Measurements from ENCODE around the gene PRRC2A. TPM values are rescaled to one million over a fixed set of nuclear protein-coding genes. Genes with fewer than 3 reads are reported as not detected.
A peak's percentile ranks its signal among the peaks of the same experiment; 100 is the strongest.

Gene PRRC2A
- total RNA-seq: 74.6 TPM

- Histone ChIP-seq H3K36me3 (peaks cover 0 to 26% of the 10 kb centered on the region in 2 donors), H3K4me1 (peaks cover 18% of the 10 kb centered on the region), H3K27ac (peak within 1 kb of the TSS; percentile 95), H3K4me3 (peak within 1 kb of the TSS; percentile 55 to 59), H3K9me3 (no peaks in the 10 kb centered on the region), H3K27me3 (no peaks in the 10 kb centered on the region)
- peak in 1 of 2 donors; percentile 92 for DNase-seq (ENCODE audit: extremely low spot score in 2 of 2)
- intact Hi-C loops (cut with DNase I): no loop called here
- TF ChIP-seq CTCF (IDR thresholded peaks at IDR 0.05) (no peak), POLR2AphosphoS5 (IDR thresholded peaks at IDR 0.05; ENCODE audit: insufficient read depth in 1 of 2, low read depth in 1 of 2) (peak in 1 of 2 donors; percentile 73), POLR2A (IDR thresholded peaks at IDR 0.05) (peak in 1 of 2 donors; percentile 74)
Measured at GRCh38 chr6:31620586-31621319, at the start of gene PRRC2A. TSS of gene PRRC2A (plus strand) at chr6:31620715. CDS start at chr6:31622790, 2,075 bp downstream.

- no peaks in the 10 kb centered on the region for H3K9me3 ChIP-seq
- H3K36me3 ChIP-seq: no peaks in the 10 kb centered on the region
- no peak for TF ChIP-seq POLR2AphosphoS5 (IDR thresholded peaks at IDR 0.05; ENCODE audit: insufficient read depth in 1 of 2, low read depth in 1 of 2)
- TF ChIP-seq POLR2A (IDR thresholded peaks at IDR 0.05): no peak
- TF ChIP-seq CTCF (IDR thresholded peaks at IDR 0.05): no peak
- intact Hi-C loops (cut with DNase I): no loop called here
- H3K4me1 ChIP-seq: no peaks in the 10 kb centered on the region
- no peaks in the 10 kb centered on the region for H3K27me3 ChIP-seq
- no peak within 1 kb of the TSS for H3K4me3 ChIP-seq
- H3K27ac ChIP-seq: no peak within 1 kb of the TSS
- DNase-seq (ENCODE audit: extremely low spot score in 2 of 2): no peak
Measured at GRCh38 chr6:31572041-31572911, 48.2 kb upstream of the PRRC2A start, which contains the start of gene LTA. TSS of gene LTA (plus strand) at chr6:31572289. CDS start at chr6:31572743, 454 bp downstream.

GRCh38 chr6:31573239-31574105 lies 47.0 kb upstream of the PRRC2A start:
- Histone ChIP-seq H3K27ac (no peak overlapping the region), H3K9me3 (no peaks in the 10 kb centered on the region), H3K4me3 (no peak overlapping the region), H3K36me3 (no peaks in the 10 kb centered on the region), H3K27me3 (no peaks in the 10 kb centered on the region), H3K4me1 (no peaks in the 10 kb centered on the region)
- intact Hi-C loops (cut with DNase I): no loop called here
- DNase-seq (ENCODE audit: extremely low spot score in 2 of 2): no peak
- TF ChIP-seq POLR2A (IDR thresholded peaks at IDR 0.05): no peak

- Histone ChIP-seq H3K4me3 (no peak overlapping the region), H3K27ac (no peak overlapping the region), H3K9me3 (no peaks in the 10 kb centered on the region), H3K27me3 (no peaks in the 10 kb centered on the region), H3K36me3 (no peaks in the 10 kb centered on the region), H3K4me1 (no peaks in the 10 kb centered on the region)
- intact Hi-C loops (cut with DNase I): no loop called here
- DNase-seq (ENCODE audit: extremely low spot score in 2 of 2): no peak
- TF ChIP-seq POLR2AphosphoS5 (IDR thresholded peaks at IDR 0.05; ENCODE audit: insufficient read depth in 1 of 2, low read depth in 1 of 2) (no peak), POLR2A (IDR thresholded peaks at IDR 0.05) (no peak), CTCF (IDR thresholded peaks at IDR 0.05) (no peak)
Measured at GRCh38 chr6:31574106-31575061, 46.1 kb upstream of the PRRC2A start.
